ENCODE results near the gene PER2. TPM values are rescaled to one million over a fixed set of nuclear protein-coding genes. Genes with fewer than 3 reads are reported as not detected.

The PER2 gene
- total RNA-seq, 1 donor from 2014 or later = 21.6 TPM

DNA sequence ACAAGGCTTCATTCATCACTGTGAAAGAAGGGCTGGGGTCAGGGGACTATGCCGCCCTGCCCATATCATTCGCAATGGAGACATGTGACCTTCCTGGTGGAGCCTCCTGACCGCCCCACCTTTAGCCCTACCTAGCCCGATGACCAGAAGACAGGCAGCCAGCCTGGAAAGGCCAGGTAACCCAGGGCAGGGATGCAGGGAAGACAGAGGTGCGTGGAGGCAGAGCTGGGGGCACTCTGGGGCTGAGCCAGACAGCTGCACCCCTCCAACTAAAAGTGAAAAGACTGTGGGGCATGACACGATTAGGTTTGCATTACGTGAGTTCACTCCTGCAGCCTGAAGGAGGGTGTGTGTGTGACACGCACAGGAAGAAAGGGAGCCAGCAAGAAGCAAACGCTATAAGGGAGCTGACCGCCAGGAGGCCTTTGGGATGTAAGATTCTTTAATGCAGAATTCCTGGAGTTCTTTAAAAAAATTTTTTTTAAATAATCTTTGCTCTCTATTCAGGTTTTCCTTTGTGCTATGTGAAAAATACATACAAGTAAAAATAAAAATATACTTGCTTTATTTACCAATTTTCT, 44.8 kb downstream of the PER2 start:
- H3K27ac ChIP-seq = peak overlapping the region; percentile 64 to 79
- intact Hi-C loops (cut with DNase I) = loop anchor here (5.0 kb wide), 3 partner anchors 44 to 386 kb away; partner anchors contain the start of genes PER2 and RAMP1
- H3K36me3 ChIP-seq = peaks cover 17 to 34% of the 10 kb centered on the region in 2 donors
- no peak overlapping the region for H3K4me3 ChIP-seq
- no peak for DNase-seq (ENCODE audit: low spot score in 2 of 2)
- peaks cover 1% of the 10 kb centered on the region for H3K27me3 ChIP-seq
- no peaks in the 10 kb centered on the region for H3K9me3 ChIP-seq
- TF ChIP-seq, protein P1, sequence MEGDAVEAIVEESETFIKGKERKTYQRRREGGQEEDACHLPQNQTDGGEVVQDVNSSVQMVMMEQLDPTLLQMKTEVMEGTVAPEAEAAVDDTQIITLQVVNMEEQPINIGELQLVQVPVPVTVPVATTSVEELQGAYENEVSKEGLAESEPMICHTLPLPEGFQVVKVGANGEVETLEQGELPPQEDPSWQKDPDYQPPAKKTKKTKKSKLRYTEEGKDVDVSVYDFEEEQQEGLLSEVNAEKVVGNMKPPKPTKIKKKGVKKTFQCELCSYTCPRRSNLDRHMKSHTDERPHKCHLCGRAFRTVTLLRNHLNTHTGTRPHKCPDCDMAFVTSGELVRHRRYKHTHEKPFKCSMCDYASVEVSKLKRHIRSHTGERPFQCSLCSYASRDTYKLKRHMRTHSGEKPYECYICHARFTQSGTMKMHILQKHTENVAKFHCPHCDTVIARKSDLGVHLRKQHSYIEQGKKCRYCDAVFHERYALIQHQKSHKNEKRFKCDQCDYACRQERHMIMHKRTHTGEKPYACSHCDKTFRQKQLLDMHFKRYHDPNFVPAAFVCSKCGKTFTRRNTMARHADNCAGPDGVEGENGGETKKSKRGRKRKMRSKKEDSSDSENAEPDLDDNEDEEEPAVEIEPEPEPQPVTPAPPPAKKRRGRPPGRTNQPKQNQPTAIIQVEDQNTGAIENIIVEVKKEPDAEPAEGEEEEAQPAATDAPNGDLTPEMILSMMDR (IDR thresholded peaks at IDR 0.05) = no peak
- H3K4me1 ChIP-seq = peaks cover 0 to 23% of the 10 kb centered on the region in 2 donors

DNA sequence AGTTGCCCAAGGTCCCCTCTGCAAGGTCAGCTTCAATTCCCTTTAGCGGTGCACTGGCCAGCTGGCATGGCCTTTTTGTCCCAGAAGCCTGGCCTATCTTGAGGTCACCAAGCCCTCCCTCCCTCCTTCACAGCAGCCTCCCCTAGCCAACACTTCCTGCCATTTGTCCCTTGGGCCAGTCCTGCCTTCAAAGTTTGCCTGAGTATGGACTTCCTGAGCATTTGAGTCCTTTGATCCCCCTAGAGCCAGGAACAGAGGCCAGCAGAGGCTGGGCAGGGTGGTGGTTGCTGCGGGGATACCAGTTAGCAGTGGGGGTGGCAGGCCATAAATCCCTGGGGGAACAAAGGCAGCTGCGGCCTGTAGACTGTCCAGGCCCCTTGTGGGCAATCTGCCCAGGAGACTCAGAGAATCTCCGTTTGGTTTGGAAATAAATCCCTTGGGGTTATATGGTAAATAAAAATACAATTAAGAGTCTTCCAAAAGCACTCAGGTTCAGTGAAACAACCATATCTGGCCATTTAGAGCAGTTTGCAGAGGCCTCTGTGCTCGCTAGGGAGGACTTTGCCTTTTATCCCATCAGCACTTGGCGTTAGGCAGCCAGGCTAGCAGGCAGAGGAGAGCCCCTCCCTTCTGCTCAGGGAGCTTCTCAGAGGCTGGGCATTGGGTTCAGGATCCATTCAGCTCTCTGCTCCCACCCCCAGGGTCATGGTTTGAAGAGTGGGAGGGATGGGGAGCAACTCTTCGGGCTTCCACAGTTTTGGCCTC, 45.5 kb downstream of the PER2 start:
- Histone ChIP-seq H3K9me3 (no peaks in the 10 kb centered on the region), H3K4me1 (peaks cover 0 to 23% of the 10 kb centered on the region in 2 donors), H3K4me3 (no peak overlapping the region), H3K27me3 (peaks cover 3% of the 10 kb centered on the region), H3K27ac (peak overlapping the region; percentile 64 to 79), H3K36me3 (peaks cover 17 to 34% of the 10 kb centered on the region in 2 donors)
- TF ChIP-seq, protein P1 (IDR thresholded peaks at IDR 0.05) = no peak
- DNase-seq (ENCODE audit: low spot score in 2 of 2) = peak in 1 of 2 donors; percentile 81
- intact Hi-C loops (cut with DNase I) = loop anchor here (5.0 kb wide), 3 partner anchors 44 to 386 kb away; partner anchors contain the start of genes PER2 and RAMP1

DNA sequence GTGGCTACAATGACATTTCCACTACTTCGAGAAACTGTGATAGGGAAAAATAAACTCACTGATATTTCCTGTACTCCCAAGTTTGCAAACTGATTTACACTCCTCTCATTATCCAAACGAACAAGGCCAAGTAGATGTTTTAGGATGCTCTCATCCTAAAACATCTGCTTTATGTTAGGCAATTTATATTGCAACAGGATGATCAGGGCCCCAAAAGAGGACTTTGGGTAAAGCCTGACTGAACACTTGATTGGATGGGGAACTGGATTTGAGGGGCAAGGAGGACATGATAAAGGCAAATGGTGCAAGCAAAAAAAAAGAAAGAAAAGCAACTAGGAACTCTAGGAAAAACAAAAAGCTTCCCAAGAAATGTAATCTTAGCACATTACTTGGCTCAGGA, 46.4 kb downstream of the PER2 start:
- no peaks in the 10 kb centered on the region for H3K9me3 ChIP-seq
- intact Hi-C loops (cut with DNase I) = loop anchor here (2.0 to 5.0 kb wide), 4 partner anchors 45 to 385 kb away; partner anchors contain the start of genes PER2, RAMP1 and SCLY
- TF ChIP-seq, protein P1 (IDR thresholded peaks at IDR 0.05) = no peak
- no peak for DNase-seq (ENCODE audit: low spot score in 2 of 2)
- peaks cover 17 to 28% of the 10 kb centered on the region in 2 donors for H3K36me3 ChIP-seq
- no peak overlapping the region for H3K4me3 ChIP-seq
- H3K27ac ChIP-seq = peak overlapping the region; percentile 64 to 79
- H3K4me1 ChIP-seq = peaks cover 0 to 23% of the 10 kb centered on the region in 2 donors
- peaks cover 3% of the 10 kb centered on the region for H3K27me3 ChIP-seq

GRCh38 chr2:238240757-238241711, 47.4 kb downstream of the PER2 start:
- peaks cover 3% of the 10 kb centered on the region for H3K27me3 ChIP-seq
- peaks cover 9 to 20% of the 10 kb centered on the region in 2 donors for H3K36me3 ChIP-seq
- H3K4me1 ChIP-seq = peaks cover 0 to 23% of the 10 kb centered on the region in 2 donors
- no peak for DNase-seq (ENCODE audit: low spot score in 2 of 2)
- TF ChIP-seq, protein P1 (IDR thresholded peaks at IDR 0.05) = no peak
- intact Hi-C loops (cut with DNase I) = loop anchor here (1.0 to 5.0 kb wide), 5 partner anchors 38 to 384 kb away; partner anchors contain the start of genes ILKAP, PER2, RAMP1 and SCLY
- peak overlapping the region; percentile 64 to 79 for H3K27ac ChIP-seq
- no peaks in the 10 kb centered on the region for H3K9me3 ChIP-seq
- peak overlapping the region; percentile 67 to 92 for H3K4me3 ChIP-seq
